CD1c-positive myeloid dendritic cell (primary cell): ENCODE measurements around the gene CPTP.

Source experiments
- DNase-seq: peaks from one replicate; pipeline ENCODE4 v3.0.0-alpha.2; 2016; ENCODE audit errors: extremely low spot score

The CPTP gene

GRCh38 chr1:1292442-1292779 is 32.2 kb upstream of the CPTP start:
- DNase-seq = no peak

- no peak for DNase-seq
Observed at GRCh38 chr1:1292851-1293250, 31.8 kb upstream of the CPTP start.

- no peak for DNase-seq
Observed at GRCh38 chr1:1293263-1294249, 31.0 kb upstream of the CPTP start.

GRCh38 chr1:1294250-1294890 is 30.2 kb upstream of the CPTP start:
- DNase-seq = no peak

GRCh38 chr1:1295154-1295923 is 29.3 kb upstream of the CPTP start:
- no peak for DNase-seq

GRCh38 chr1:1296070-1297061 is 28.2 kb upstream of the CPTP start:
- DNase-seq = no peak

- no peak for DNase-seq
Observed at GRCh38 chr1:1297802-1298424, 26.7 kb upstream of the CPTP start.

- no peak for DNase-seq
Observed at GRCh38 chr1:1298861-1299685, 25.5 kb upstream of the CPTP start.

GRCh38 chr1:1299686-1300351 is 24.8 kb upstream of the CPTP start:
- no peak for DNase-seq

GRCh38 chr1:1300352-1300739 is 24.3 kb upstream of the CPTP start:
- no peak for DNase-seq

- DNase-seq = no peak
Observed at GRCh38 chr1:1302006-1302430, 22.6 kb upstream of the CPTP start.

GRCh38 chr1:1302951-1303509 is 21.6 kb upstream of the CPTP start:
- no peak for DNase-seq

GRCh38 chr1:1303736-1304135 is 20.9 kb upstream of the CPTP start:
- DNase-seq = no peak

- no peak for DNase-seq
Observed at GRCh38 chr1:1304331-1305299, 20.0 kb upstream of the CPTP start.

- peak; percentile 56 for DNase-seq
Observed at GRCh38 chr1:1305300-1306069, 19.1 kb upstream of the CPTP start.

GRCh38 chr1:1306070-1306660 is 18.4 kb upstream of the CPTP start:
- no peak for DNase-seq
